Nucleus accumbens (tissue), 56 donors: ENCODE results near the gene SCYL1.

Experiments
- DNase-seq, 56 donors: peaks; one replicate each; lab custom pipeline; 2025; lab: John Stamatoyannopoulos, UW

The SCYL1 gene

DNA sequence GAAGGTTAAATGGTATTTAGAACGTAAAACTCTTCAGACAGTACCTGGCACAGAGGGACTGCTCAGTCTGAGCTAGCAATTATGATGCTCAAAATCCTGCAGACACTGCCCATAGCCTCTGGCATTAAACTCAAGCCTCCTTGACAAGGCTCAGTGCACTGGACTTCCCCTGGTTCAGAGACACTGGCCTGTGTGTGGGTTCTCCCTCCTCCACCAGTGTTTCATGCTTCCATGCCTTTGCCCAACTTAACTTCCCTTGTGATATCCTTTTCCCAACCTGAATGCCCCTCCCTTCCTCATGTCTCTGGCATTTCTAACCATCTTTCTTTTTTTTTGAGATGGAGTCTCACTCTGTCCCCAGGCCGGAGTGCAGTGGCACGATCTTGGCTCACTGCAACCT, 24.2 kb downstream of the SCYL1 start:
- no peak for DNase-seq

DNA sequence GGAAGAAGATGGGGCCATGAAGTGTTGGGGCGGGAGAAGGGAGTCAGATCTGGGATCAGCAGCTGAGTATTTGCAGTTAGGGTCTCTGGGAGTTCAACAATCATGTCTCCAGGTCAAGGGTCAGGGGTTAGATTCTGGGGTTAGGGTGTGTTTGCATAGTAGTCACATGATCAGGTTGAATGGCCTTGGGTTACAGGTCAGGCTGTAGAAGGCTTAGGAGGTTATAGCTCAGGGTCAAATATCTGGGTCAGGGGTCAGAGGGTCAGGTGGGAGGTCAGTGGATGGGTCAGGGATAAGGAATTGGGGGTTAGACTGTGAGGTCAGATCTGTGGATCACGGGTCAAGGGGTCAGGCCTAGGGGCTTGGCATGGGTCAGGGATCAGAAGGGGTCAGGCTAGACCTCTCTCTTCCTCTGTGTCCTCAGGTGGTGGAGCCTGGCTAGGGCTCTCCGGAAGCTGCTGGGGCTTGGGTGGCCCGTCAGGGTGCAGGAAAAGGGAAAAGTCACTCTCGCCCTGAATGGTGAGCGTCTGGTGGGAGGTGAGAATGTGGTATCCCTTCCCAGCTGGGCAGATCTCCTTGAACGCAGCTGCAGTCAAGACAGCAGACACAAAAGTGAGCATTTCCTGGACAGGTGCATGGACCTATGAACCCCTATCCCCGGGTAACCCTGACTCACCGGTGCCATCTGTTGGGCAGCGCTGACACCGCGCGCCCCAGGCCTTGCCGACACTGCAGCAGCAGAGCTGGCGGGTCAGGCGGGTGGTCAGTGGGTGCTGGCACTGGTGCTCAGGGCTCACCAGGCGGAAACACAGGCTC, 26.9 kb downstream of the SCYL1 start:
- peak in 9 of 56 donors; percentile 6 to 41 (median 24) for DNase-seq

DNA sequence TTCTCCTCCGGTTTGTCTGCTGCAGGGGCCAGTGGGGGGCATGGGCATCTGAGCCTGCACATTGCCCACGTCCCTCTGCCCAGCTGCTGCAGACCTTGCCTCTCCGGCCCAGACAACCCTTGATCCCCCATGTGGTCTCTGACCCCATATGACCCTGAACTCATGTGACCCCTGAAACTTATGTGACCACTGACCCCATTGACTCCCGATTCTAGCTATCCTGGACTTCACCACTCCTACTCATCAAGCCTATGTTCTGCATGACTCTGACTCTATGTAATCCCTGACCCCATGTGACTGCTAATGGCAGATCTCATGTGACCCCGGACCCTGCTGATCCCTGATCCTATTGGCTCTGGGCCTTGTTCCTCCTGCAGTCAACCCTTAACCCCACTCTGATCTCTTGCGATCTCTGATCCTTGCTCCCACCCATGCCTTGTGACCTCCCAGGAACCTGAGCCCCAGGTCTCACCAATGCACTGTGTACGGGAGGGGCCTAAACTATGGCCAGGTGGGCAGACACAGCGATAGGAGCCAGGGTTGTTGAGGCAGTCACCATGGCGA, 27.6 kb downstream of the SCYL1 start:
- no peak for DNase-seq

DNA sequence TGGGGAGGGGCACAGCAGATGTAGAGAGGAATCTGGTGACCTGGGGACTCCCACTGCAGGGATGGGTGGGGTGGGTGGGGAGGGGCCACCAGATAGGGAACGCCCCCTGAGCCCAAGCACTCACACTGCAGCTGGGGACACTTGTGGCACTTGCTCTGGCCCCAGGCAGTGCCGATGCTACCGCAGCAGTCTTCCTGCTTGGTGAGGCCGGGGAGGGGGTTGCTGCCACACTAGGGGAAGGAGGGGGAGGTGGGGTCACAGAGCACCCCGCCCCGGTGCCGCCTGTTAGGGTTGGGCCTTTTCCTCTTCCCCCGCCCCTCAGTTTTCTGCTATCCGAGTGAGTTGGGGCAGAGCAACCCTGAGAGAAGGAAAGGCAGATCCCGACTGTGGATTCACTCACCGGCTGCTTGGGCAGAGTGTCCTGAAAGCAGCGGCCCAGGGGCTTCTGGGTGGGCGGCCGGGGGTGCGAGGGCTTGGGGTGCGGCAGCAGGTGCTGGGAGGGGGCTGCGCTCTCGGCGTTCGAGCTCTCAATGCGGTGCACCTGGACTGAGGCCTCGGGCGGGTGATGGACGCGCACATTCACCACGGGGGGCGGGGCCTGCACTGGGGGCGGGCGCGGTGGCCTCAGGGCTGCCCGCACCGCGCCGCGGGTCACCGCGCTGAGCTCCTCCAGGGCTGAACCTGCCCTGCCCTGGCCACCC, 28.6 kb downstream of the SCYL1 start:
- no peak for DNase-seq

DNA sequence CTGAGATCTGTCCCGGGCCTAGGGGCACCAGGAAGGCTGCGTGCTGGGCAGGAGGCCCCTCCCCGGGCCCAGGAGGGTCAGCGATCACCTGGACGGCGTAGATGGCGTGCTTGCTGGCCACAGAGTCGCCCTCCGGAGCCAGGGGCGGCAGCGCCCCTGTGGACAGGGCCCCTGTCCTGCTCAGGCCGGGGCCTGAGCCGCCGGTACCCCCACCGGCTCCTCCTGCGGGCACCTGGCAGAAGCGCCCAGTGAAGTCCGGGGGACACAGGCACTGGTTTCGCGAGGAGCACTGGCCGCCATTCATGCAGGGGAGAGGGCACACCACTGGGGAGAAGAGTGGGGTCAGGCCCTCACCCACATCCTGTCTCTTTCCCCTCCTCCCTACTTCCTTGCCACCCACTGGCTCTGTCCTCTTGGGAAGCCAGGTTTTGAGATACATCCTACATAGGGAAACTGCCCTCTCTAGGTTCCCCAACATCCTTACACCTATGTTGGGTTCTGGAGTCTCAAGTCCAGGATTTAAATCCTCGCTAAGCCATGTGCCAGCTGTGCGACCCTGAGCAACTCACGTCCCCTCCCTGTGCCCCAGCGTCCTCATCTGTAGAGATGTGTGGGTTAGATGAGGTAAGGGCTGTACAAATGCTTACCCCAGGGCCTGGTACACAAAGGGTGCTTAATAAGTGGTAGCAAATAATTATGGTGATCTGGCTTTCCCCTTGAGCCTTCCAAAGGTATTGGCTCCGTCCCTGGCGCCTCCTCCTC, 29.4 kb downstream of the SCYL1 start:
- DNase-seq, result no peak

DNA sequence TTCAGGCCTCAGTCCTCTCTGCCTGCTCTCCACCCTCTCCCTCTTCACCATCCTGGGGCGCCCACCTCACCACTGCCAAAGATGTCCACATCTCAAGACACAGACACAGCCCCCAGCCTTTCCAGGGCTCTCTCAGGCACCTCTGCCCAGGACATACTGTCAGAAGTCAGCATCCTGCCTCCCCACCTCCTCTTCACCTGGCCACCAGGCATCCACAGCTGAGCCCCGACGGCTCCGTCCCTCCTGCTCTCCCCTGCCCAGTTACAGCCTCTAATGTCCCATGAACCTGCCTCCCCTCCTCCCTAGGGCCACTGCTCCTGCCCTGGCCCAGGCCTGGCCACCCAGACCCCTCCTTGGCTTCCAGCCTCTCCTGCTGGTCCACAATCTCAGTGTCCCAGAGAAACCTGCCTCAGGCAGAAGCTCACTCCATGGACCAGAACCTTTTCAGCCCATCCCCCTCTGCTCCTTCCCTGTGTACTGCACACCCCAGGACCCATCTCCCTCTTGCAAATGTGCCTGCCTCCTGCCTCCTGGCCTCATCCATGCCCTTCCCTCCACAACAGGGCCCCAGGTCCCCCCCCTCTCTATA, 30.1 kb downstream of the SCYL1 start:
- no peak for DNase-seq

DNA sequence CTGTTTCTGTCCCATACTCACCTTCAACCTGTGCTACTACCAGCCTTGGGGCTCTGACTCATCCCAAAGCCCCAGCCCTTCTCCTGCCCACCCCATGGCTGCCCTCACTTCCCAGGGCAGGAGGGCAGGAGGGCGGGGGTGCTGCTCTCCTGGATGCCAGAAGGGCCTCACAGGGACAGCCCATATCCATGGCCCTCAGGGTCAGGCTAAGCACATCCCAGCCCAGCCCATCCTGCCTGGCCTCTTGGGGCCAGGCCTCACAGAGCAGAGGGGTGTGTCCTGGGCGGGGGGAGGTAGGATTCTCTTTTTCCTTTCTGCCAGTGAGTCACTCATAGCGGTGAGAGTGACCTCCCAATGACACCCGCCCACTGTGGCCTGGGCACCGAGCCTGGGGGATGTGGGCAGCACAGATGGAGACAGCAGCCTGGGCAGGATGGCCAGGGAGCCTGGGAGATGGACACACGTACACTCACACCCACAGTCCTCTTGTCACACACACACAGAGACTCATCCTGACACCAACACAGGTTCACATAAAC, 30.9 kb downstream of the SCYL1 start:
- DNase-seq, result peak in 1 of 56 donors; percentile 32

DNA sequence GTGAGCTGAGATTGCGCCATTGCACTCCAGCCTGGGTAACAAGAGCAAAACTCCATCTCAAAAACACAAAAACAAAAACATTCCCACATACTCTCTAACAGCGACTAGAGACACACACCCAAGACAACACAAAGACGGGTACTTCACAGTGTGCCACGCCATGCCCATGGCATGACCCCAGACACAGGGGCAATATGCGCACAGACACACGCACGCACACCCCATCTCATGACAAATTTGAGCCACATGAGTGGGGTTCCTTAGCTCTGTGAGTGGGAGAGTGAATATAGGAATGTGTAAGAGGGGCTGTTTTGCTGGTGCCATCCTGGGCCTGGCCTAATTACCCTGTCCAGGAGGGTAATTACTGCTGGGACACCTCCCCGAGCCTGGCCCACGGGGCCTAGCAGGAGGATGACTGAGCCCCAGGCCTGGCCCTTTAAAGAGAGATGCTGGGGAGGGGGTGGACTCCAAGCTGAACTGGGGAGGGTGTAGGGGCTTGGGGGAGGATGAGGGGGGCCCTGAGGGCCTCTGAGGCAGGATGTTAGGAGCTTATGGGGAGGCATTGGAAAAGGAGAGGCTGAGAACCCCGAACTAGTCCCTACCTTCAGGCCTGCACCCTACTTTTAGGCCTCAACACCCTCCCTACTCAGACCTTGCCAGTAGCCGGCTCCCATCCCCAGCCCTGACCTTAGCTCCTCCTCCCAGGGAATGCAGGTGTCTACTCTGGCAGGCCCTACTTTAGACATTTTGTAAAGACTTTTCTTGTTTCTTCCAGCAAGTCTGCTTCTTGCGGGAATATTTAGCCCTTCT, 31.8 kb downstream of the SCYL1 start:
- no peak for DNase-seq

DNA sequence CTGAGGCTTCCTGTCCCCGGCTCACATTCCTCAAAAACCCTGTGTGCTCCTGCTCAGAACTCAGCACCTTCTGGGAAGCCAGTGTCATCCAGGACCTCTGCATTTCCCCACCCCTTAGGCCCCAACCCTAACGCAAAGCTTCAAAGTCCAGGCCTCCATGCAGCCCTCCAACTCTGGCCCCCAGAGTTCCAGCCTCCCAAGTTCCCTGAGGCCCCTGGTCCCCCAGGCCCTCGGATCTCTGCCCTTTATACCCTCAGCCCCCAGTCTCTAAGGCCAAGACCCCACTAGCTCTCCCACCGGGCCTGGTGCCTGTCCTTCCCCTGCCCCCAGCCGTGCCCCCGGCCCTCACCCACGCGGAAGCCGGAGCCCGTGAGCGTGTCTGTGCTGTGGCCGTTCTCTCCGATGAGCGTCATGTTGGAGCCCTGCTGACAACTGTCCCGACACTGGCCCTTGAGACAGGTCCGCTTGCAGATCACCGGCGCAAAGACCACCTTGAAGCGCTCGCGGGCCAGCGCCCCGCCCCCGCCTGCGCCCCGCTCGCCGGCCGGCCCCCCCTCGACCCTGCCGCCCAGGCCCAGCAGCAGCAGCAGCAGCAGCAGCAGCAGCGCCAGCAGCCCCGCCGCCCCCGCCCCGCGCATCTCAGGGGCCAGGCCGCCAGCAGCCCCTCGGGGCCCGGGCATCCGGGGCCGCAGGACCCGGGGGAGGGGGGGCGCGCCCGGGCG, 32.6 kb downstream of the SCYL1 start:
- peak in 25 of 56 donors; percentile 16 to 58 (median 30) for DNase-seq

DNA sequence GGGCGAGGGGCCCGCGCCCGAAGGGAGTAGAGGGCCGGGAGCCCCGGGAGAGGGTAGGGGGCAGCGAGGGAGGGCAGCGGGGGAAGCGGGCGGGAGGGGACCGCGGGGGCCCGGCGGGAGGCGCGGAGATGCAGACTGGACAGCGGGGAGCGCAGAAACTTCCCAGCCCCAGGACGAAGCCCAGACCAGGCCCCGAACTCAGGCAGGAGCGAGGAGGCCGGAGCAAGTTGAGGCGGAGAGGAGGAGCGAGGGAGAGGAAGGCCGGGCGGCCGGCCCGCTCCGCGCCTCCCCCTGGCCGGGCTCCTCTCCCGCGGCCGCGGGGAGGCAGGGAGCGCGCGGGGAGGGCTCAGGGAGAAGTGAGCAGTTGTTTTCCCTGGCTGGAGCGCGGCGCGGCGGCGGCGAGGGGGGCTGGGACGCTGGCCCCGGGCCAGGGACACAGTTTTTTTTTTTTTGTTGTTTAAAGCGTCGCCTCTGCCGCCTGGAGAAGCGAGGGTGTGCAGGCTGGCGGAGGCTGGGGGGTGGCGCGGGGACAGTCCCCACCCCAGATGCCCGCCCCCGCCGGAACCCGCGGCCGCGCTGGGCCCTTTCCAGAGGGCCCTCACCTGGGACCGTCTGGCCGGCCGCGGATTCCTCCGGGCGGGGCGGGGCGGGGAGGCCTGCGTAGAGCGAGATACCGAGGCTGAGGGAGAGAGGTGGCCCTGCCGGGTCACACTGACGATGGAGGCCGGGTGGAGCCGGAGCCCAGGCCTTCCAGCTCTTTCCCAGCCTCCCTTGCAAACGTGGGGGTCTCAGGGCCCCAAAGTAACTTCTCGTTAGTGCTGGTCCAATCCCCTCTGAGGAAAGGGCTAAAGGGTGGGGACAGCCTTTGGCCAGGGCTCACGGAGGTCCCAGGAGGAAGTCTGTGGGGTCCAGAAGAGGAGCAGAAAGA, 33.4 kb downstream of the SCYL1 start, which contains the start of gene LTBP3:
LTBP3 (minus strand) TSS at position 358 of the 928 bp plus-strand sequence. CDS start 400 bp downstream, outside the sequence.
- peak in 53 of 56 donors; percentile 31 to 88 (median 77) for DNase-seq

DNA sequence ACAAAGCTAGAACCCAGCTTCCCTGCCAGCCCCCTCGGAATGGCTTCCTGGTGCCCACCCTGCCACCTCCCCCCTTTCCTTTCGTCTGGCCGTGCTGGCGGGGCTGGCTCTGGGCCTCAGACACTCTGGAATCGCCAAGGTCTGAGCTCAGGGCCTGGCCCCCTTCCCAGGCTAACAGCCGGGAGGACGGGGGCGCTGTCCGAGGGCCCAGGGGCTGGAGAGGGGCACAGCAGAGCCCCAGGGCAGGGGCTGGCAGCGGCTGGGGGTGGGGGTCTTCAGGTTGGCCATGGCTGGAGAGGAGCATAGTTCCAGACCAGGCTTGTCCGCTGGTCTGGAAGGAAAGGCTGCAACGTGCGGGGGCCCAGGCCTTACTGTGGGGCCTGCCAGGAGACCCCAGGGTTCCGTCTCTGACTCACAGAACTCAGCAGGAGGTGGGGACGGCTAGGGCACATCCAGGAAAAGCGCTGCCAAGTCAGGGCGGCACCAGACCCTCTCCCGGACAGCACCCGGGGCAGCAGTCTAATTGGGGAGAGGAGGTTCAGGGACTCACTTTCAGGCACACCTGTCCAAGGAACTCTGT, 34.1 kb downstream of the SCYL1 start:
- DNase-seq, result peak in 48 of 56 donors; percentile 26 to 82 (median 60)

DNA sequence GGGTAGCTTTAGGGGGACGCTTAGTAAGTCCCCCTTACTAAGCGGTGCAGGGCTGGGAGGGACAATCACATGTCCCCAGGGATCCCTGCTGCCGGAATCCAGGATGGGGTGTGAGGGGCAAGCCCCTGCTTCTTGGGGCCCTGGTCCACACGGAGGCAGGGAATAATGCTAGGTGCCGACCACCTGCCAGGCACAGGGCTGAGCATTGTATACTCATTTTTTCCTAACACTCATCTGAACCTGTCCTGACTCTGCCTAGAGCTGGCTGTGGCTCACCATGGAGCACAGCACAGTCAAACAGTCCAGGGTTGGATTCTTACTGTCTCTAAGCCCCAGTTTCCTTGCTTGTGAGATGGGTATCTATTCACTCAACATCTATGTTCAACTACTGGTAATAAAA, 34.7 kb downstream of the SCYL1 start:
- DNase-seq, result peak in 1 of 56 donors; percentile 49

DNA sequence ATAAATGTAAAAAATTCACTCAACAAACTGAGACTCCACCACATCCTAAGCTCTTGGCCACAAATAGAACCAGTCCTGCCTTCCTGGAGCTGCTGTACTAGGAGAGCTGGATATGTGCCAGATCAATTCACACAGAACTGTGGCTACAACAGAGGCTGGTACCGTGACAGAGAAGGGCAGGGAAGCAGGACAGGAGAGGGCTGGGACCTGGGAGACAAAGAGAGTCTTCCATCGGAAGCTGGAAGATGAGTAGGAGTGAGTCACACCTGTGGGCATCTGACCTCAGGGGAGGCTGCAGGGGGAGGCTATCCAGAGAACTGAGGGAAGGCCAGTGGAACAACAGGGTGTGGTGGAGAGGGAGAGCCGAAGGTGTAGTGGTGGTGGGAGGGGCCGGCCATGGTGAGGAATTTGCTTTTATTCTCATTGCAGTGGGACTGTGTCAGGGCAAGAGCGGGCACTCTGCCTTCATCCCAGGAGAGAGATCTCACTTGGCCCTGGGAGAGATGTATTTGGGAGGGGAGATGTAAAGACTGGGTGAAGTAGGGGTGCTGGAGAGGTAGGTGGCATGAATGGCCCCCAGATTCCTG, 35.2 kb downstream of the SCYL1 start:
- peak in 5 of 56 donors; percentile 10 to 29 (median 28) for DNase-seq

DNA sequence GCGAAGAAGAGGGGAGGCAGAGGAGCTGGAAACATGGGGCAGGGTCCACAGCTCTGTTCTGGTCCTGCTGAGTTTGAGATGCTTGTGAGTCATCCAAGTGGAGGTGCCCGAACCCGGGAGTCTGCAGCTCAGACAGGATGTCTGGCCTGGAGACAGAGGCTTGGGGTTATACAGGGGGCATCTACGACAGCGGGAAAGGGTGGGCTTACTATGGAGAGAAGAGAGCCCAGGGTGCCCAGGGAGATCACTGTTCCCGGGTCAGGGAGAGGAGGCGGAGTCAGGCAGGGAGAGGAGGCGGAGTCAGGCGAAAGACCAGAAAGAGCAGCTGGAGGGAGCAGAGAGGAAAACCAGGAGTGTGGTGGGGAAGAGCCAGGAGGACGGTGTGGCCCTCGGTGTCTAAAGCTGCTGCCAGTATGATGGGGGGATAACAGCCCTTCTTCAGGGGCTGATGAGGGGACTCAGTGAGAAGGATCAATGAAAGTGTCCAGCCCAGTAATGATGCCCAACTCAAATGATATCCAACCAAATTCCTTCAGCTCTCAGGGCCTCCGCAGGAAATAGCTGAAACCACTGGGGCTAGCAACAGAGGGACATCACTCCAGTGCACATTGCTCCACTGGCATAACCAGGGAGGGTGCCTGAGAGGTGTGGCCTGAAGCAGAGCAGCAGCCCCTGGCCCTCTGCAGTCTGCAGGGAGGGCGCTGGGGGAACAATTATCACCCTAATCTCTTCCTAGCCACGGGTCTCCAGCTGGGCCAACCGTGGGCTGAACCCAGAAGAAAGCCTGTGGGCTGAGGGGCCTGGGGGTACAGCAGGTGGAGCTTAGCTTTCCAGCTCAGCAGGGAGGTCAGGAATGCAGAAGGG, 35.9 kb downstream of the SCYL1 start:
- DNase-seq, result peak in 33 of 56 donors; percentile 11 to 71 (median 34)

DNA sequence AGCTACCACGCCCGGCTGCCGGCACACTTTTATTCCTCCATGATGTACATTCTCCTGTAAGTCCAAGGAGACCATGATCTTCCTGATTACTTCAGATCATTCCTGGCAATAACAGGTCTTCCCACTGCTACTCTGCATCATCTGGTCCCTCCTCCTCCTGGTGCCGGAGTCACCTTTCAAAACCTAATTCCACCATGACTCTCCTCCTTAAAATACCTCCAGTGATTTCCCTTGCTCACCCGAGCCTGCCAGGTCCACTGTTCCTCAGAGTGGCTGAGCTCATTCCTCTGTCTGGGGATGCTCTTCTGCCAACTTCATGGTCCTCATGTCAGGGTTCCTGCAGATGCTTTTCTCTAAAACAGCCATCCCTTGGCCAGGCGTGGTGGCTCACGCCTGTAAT, 37.1 kb downstream of the SCYL1 start:
- DNase-seq, result no peak
